ENCODE data around the gene TUBGCP6.

GRCh38 chr22:50210378-50211139 is 34.3 kb downstream of the TUBGCP6 start:
- TF ChIP-seq EZH2 (IDR thresholded peaks at IDR 0.05; ENCODE audit: borderline replicate concordance, insufficient read depth, low read depth, low read length, poor library complexity, severe bottlenecking) (no peak), CTCF (IDR thresholded peaks at IDR 0.05) (no peak)

All from B cell (primary cell).